ENCODE measurements around the gene SMIM1.
"Not testable (repeated sequence)": the region's sequence is repeated elsewhere in the genome, so short reads cannot be mapped to it uniquely, and the experiment has no call there.

The SMIM1 gene

GRCh38 chr1:3807769-3808168 lies 35.2 kb downstream of the SMIM1 start:
- no peak overlapping the region for H3K9ac ChIP-seq (ENCODE audit: low read length)
- H3K27ac ChIP-seq (ENCODE audit: low read length), result no peak overlapping the region
- no peaks in the 10 kb centered on the region for H3K36me3 ChIP-seq (replicated peaks; ENCODE audit: low read depth, low read length)
- H4K20me1 ChIP-seq (ENCODE audit: insufficient read depth, low read length), result no peaks in the 10 kb centered on the region
- H3K9me3 ChIP-seq (ENCODE audit: insufficient read depth, low read length), result no peaks in the 10 kb centered on the region
- H2AFZ ChIP-seq (ENCODE audit: low read depth, low read length), result no peak overlapping the region
- TF ChIP-seq CTCF (IDR thresholded peaks at IDR 0.05; ENCODE audit: low read depth, low read length) (no peak), EZH2phosphoT487 (IDR thresholded peaks at IDR 0.05; ENCODE audit: low read depth) (no peak)
- H3K4me3 ChIP-seq (ENCODE audit: low read length), result no peak overlapping the region
- no peak overlapping the region for H3K4me2 ChIP-seq (ENCODE audit: low read length)
- H3K79me2 ChIP-seq (ENCODE audit: low read length), result no peaks in the 10 kb centered on the region
- H3K4me1 ChIP-seq (ENCODE audit: low read length), result peaks cover 32% of the 10 kb centered on the region
- H3K27me3 ChIP-seq (ENCODE audit: low read depth, low read length), result peaks cover 5% of the 10 kb centered on the region

DNA sequence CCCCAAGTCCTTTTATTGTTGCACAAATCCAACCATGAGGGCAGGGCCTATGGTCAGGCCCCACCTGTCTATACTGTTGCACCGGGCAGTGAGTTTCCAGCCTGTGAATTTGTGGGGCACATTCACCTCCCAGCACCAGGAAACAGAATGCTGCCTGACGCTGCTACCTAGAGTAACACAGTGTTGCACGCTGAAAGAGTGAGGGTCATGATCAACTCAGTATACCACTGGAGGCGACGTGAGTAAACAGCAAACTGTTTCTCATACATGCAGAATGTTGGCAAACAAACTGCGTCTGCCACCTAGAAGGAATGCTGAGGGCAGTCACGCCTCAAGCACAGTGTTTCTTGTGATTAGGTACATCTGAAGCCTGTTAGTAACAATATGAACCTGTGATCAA lies 37.1 kb downstream of the SMIM1 start:
- peaks cover 18% of the 10 kb centered on the region for H3K4me1 ChIP-seq (ENCODE audit: low read length)
- H3K9me3 ChIP-seq (ENCODE audit: insufficient read depth, low read length), result no peaks in the 10 kb centered on the region
- no peak overlapping the region for H3K4me3 ChIP-seq (ENCODE audit: low read length)
- no peak overlapping the region for H2AFZ ChIP-seq (ENCODE audit: low read depth, low read length)
- H3K27ac ChIP-seq (ENCODE audit: low read length), result no peak overlapping the region
- H3K36me3 ChIP-seq (replicated peaks; ENCODE audit: low read depth, low read length), result peaks cover 4% of the 10 kb centered on the region
- no peak overlapping the region for H3K9ac ChIP-seq (ENCODE audit: low read length)
- no peaks in the 10 kb centered on the region for H4K20me1 ChIP-seq (ENCODE audit: insufficient read depth, low read length)
- no peaks in the 10 kb centered on the region for H3K79me2 ChIP-seq (ENCODE audit: low read length)
- H3K4me2 ChIP-seq (ENCODE audit: low read length), result no peak overlapping the region
- TF ChIP-seq CTCF (IDR thresholded peaks at IDR 0.05; ENCODE audit: low read depth, low read length), result no peak
- TF ChIP-seq EZH2phosphoT487 (IDR thresholded peaks at IDR 0.05; ENCODE audit: low read depth), result no peak
- H3K27me3 ChIP-seq (ENCODE audit: low read depth, low read length), result no peaks in the 10 kb centered on the region

- not testable (repeated sequence) for H3K36me3 ChIP-seq (replicated peaks; ENCODE audit: low read depth, low read length); H2AFZ ChIP-seq (ENCODE audit: low read depth, low read length); H3K4me3 ChIP-seq (ENCODE audit: low read length); H3K9me3 ChIP-seq (ENCODE audit: insufficient read depth, low read length); H3K27ac ChIP-seq (ENCODE audit: low read length); H4K20me1 ChIP-seq (ENCODE audit: insufficient read depth, low read length); H3K9ac ChIP-seq (ENCODE audit: low read length); H3K79me2 ChIP-seq (ENCODE audit: low read length); H3K27me3 ChIP-seq (ENCODE audit: low read depth, low read length); H3K4me2 ChIP-seq (ENCODE audit: low read length)
- peaks cover 13% of the 10 kb centered on the region for H3K4me1 ChIP-seq (ENCODE audit: low read length)
Measured at GRCh38 chr1:3810149-3810761, 37.7 kb downstream of the SMIM1 start.

- peak overlapping the region; percentile 55 for H3K4me3 ChIP-seq (ENCODE audit: low read length)
- H3K27me3 ChIP-seq (ENCODE audit: low read depth, low read length), result no peaks in the 10 kb centered on the region
- no peaks in the 10 kb centered on the region for H3K9me3 ChIP-seq (ENCODE audit: insufficient read depth, low read length)
- H3K36me3 ChIP-seq (replicated peaks; ENCODE audit: low read depth, low read length), result peaks cover 4% of the 10 kb centered on the region
- H3K9ac ChIP-seq (ENCODE audit: low read length), result no peak overlapping the region
- no peak overlapping the region for H2AFZ ChIP-seq (ENCODE audit: low read depth, low read length)
- no peaks in the 10 kb centered on the region for H3K79me2 ChIP-seq (ENCODE audit: low read length)
- H4K20me1 ChIP-seq (ENCODE audit: insufficient read depth, low read length), result no peaks in the 10 kb centered on the region
- H3K4me2 ChIP-seq (ENCODE audit: low read length), result peak overlapping the region; percentile 73
- peaks cover 11% of the 10 kb centered on the region for H3K4me1 ChIP-seq (ENCODE audit: low read length)
- TF ChIP-seq EZH2phosphoT487 (IDR thresholded peaks at IDR 0.05; ENCODE audit: low read depth), result no peak
- no peak for TF ChIP-seq CTCF (IDR thresholded peaks at IDR 0.05; ENCODE audit: low read depth, low read length)
- H3K27ac ChIP-seq (ENCODE audit: low read length), result no peak overlapping the region
Measured at GRCh38 chr1:3811595-3811911, 39.0 kb downstream of the SMIM1 start.

DNA sequence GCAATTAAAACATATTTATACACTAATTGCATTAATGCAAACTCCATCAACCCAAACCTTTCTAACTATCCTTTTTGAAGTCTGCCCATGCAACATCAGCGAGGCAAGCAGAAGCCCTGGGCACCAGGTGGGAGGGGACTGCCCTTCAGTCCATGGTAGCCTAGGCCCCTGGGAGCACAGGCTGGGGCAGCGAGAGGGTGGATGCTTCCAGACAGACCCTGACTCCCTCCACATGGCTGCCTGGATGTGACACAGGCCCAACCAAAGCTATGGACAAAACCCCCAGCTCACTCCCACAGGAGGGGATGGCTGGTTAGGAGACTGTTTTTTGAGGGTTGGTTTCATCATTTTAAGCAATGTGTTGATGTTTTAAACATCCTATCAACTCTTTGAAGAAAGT lies 41.5 kb downstream of the SMIM1 start:
- H3K9me3 ChIP-seq (ENCODE audit: insufficient read depth, low read length), result no peaks in the 10 kb centered on the region
- H3K36me3 ChIP-seq (replicated peaks; ENCODE audit: low read depth, low read length), result peaks cover 4% of the 10 kb centered on the region
- no peak overlapping the region for H3K9ac ChIP-seq (ENCODE audit: low read length)
- H3K79me2 ChIP-seq (ENCODE audit: low read length), result no peaks in the 10 kb centered on the region
- TF ChIP-seq EZH2phosphoT487 (IDR thresholded peaks at IDR 0.05; ENCODE audit: low read depth), result no peak
- no peak for TF ChIP-seq CTCF (IDR thresholded peaks at IDR 0.05; ENCODE audit: low read depth, low read length)
- no peak overlapping the region for H3K27ac ChIP-seq (ENCODE audit: low read length)
- H3K27me3 ChIP-seq (ENCODE audit: low read depth, low read length), result no peaks in the 10 kb centered on the region
- no peak overlapping the region for H3K4me2 ChIP-seq (ENCODE audit: low read length)
- no peak overlapping the region for H3K4me3 ChIP-seq (ENCODE audit: low read length)
- peaks cover 13% of the 10 kb centered on the region for H3K4me1 ChIP-seq (ENCODE audit: low read length)
- no peaks in the 10 kb centered on the region for H4K20me1 ChIP-seq (ENCODE audit: insufficient read depth, low read length)
- H2AFZ ChIP-seq (ENCODE audit: low read depth, low read length), result no peak overlapping the region

All from OCI-LY3 (cell line).